Daoy (cell line): ENCODE measurements around the gene EMX2. TPM values are rescaled to one million over a fixed set of nuclear protein-coding genes. Genes with fewer than 3 reads are reported as not detected.
A peak's percentile ranks its signal among the peaks of the same experiment; 100 is the strongest.

Source experiments
- DNase-seq: peaks from one replicate; pipeline ENCODE4 v3.0.0-alpha.2; 2015; ENCODE audit warnings: low read depth
- total RNA-seq: library from RNA; depleted of rRNA; stranded (reverse); fragments of >200 nt; shearing (Covaris generic); gene quantifications from 2 replicates; pipeline ENCODE4 v1.2.3, GENCODE V29; 2014

EMX2 gene
- total RNA-seq, 1 experiment from 2014 or later: 0.57 TPM

DNA sequence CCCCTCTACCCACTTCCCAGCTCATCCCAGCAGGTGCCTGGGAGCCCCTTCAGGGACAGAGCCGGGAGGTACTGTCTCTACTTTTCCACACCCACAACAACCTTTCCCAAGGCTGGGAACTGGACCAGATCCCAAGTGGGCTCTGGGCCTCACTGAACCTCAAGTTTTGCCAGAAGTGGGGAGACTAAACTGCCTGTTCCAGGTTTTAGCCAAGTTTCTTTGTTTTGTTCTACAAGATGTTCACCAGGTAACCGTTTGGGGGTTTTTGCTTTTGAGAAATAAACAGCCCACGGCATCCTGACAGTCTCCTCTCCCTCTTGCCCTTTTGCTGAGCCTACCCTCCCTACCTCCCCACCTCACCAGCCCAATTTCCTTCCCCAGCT lies 10.6 kb upstream of the EMX2 start:
- DNase-seq: no peak

DNA sequence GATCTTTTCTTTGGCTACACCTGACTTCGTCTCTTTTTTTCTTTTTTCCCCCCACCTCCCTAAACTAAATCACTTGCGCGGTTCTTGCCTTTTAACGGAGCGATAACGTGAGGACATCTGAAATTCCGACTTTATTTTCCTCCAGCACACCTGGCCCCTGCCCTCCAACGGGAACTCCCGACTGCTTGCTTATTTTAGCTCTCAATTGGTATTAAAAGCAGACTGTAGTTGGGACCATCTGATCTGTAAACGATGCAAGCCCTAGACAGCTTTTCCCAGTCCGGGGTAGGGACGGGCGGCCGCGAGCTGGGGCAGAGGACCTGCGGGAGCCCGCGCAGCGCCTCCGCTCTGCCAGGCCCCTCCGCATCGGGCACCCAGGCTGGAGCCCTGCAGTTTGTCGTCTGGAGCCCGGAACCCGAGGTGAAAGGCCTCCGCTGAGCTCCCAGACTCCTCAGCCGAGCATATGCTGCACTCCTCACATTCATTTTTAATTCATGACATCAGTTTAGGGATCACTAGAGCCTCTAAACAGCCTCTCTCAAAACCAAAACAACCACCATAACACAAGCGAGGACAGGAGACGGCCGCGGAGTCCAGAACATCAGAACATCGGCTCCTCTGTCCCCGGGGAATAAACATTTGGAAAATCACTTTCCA lies 10.0 kb upstream of the EMX2 start:
- no peak for DNase-seq

DNA sequence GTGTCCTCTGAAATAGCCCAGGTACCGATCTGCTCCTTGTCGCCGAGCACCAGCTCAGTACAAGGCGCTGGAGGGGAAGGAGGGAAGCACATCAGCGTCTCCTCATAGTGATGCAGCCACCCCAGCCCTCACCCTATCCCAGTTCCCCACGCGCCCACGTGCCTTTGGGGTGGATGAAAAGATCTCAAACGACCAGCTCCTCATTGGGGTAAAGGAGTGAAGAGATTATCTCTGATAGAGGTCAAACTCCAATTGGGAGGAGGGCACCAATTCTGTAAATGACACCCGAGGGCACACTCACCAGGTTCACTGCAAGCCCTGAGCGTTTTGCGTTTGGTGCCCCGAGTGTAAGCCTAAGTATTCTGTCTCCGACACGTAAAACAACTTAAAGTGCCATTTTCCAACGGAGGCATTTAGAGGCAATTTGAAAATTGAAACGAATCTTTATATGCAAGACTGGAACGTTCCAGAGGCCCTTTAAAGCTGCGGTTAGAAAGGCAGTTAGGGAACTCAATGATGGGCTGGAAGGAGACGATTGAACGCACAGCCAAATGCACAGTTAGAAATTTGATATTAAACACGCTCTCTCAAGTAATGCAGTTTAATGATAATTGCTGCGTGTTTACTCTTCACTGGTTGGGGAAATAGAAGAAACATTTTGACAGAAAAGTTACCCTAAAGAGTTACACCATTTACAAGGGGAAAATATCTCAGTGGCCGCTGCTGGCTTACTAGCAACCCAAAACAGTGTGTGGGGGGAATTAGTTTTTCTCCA lies 8.9 kb upstream of the EMX2 start:
- DNase-seq: no peak

DNA sequence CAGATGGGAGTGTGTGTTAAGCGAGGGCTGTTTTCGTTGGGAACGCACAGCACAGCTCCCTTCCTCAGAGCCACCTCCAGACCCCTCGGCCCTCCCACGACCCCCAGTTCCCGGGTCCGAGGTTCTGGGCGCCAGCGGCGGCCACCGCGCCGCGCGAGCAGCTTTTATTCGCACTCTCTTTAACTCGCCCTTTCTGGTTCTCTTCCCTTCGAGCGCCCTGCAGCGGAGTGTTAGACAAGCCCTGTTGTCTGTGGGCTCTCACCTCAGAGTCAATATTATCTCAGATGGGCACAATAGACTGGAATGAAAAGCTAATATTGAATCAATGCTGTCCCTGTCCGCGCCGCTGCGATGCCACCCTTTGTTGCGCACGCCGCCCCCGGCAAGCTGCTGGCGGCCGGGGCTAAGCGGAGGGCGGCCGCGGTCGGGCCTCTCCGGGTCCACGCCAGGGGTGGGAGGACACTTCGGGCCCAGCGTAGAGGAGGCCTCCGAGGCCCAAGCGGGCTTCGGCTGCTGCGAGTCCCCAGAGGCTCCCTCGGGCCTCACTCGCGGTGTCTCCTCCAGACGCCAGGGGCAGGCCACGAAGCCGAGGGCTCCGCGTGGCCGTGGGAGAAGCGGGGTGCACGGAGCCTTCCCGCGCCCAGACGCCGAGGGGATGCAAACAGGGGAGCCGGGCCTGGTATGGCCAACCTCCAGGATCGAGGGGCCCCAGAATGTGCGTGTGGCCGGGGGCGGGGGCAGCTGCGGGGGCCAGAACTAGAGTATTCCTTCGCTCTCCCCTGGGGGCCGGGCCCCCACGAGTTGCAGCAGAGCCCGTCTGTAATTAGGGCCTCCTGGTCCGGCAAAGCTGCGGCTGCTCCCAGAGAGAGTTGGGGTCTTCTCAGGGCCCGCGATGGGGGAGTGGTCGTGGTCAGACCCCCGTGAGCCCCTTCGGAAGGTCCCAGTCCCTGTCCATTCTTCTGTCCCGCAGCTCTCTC lies 7.9 kb upstream of the EMX2 start:
- DNase-seq: no peak

DNA sequence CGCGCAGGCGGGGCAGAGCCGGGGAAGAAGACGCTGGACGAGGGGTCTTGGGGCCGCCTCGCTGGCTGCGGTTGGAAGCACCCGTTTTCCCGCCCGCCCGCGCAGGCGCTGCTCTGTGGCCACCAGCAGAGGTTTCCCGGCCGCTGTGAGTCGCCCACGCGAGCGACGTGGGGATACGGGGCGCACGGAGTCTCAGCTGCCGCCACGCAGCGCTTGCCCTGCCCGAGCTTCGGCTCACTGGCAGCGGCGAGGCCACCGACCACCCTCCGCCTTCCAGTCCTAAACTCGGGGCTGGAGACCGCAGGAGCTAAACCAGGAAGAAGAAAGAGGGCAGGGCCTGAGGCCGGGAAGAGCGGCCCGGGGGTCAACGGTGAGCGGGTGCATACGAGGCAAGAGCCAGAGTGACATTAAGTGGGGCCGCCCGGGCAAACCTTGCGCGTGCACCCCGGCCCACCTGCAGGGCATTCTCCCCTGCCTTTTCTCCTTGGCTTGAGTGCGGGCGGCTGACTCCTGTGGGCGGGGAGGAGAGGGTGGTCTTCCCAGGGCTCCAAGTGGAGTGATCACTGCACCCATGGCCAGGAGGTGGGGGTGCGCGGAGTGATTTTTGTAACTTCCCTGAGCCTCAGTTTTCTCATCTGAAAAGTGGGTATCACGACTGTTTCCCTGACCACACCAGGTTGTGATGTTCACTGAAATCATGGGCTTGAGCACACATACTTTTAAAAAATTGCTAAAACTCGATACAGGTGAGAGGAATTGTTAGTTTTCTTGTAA lies 7.1 kb upstream of the EMX2 start:
- peak; percentile 22 for DNase-seq

DNA sequence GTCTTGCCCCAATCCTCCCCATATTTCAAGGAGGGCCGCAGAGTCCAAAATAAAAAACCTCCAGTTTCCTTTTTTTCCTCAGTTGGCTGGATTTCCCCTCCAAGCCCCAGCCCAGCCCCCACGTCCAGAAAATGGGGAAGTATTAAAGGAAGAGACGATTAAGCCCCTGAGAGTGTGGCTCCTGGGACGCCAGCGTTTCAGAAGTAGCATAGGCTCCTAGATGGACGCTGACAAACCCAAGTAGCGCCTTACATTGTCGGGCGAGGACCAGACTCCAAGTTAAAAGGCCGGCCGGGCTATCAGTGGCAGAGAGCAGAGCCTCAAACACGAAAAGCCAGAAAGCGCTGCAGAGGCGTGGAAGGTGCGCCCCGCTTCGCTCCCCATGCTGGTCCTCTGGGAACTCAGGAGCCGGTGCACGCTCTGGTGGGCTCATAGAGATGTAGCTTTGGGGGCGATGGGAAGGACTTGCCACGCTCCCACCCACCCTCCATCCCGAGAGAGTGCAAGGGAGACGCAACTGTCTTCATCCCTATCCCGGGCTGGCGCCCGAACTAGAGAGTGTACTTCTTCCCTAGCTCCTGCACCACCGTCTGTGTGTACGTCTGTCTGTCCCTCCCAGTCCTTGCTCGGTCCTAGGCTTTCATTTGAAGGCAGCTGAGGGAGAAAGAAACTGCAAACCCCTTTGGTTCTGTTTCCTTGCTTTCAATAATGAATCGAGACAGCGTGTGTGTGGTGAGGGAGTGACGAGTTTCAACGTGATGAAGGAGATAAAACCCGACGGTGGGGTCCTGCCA lies 6.3 kb upstream of the EMX2 start:
- no peak for DNase-seq

DNA sequence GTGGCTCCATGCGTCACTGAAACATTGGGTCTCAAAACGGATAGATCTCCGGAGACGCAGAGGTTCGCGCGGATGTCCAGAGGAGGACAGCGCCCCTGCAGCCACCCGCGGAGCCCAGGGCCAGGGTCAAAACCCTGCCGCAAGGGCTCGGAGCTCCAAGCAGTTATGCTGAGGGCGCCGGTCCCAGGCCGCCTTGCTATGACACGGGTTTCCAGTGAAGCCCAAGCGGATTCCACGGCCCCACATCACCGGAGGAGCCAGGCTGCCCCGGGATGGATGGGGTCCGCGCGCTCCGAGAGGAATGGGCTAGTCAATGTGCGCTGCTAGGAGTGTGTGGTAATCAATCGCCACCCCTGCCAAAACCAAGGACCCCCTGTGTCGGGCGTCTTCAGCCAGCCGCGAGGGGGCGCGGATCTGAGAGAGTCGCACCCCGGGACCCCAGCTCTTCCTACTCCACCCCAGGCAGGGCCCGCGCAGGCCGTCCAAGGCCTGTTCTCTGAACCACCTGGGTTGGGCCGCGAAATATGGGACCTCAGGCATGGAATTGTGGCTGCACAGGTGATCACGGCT lies 5.6 kb upstream of the EMX2 start:
- DNase-seq: no peak

DNA sequence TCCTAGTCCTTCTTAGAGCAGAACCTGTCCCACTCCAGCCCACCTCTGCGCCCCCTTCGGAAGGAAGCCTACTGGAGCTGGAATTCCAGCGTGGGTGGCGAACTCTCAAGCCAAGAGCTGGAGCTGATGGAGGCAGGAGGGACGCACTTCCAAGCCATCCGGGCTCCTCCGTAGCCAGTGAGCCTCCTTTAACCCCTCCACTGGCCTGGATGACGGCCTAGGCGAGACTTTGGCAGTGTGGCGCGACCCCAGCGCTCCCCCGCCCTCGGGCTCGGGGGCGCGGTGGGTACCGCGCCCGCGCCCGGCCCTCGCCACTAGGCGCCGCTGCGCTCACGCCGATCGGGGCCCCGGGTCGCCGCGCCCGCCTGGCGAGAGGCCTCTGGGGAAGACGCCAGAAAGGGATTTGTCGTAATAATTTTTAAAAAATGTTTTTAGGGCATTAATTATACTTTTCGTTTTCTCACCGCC lies 5.1 kb upstream of the EMX2 start:
- peak; percentile 49 for DNase-seq

DNA sequence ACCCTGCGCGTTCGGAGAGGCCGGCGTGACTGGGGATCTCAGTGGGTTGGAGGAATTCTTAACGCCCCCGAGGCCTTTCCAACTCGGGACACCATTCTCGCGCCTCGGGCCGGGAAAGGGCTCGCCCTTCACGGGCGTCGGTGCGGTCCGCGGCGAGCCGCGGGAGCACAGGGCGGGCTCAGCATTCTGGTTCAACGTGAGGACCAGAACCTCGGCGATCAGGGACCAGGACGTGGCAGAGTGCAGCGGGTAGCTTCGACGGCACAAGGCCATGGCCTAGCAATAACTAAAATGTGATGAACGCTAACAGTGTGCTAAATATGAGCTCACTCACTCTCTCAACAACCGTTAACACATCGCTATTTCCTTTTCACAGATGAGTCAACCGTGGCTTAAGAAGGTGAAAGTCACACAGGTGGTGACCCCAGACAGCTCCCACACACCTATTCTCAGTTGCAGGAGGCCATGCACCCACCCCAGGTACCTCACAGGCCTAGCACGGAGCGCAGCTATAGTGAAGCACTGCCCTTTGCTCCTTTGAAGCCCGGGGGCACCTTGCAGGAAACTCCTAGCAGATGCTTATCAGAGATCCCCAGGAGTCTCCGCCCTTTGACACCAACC lies 4.5 kb upstream of the EMX2 start:
- peak; percentile 11 for DNase-seq

DNA sequence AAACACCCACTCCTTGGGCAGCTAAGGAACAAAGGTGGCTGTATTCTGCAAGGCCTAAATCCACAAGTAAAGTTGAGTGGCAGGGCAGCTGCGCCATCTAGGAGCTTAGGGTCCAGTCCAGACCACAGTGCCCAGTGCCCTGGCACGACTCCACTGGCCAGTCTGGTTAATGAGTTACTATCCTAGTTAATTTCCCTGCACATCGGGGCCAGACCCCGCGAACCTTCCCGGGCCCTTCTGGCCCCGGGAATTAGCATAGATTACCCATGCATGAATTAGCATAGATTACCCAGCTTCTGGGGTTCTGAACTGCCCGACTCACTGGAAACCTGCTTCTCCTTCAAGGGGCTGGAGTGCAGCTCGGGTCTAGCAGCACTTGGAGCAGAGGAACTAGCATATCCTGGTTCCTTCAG lies 3.2 kb upstream of the EMX2 start:
- no peak for DNase-seq

DNA sequence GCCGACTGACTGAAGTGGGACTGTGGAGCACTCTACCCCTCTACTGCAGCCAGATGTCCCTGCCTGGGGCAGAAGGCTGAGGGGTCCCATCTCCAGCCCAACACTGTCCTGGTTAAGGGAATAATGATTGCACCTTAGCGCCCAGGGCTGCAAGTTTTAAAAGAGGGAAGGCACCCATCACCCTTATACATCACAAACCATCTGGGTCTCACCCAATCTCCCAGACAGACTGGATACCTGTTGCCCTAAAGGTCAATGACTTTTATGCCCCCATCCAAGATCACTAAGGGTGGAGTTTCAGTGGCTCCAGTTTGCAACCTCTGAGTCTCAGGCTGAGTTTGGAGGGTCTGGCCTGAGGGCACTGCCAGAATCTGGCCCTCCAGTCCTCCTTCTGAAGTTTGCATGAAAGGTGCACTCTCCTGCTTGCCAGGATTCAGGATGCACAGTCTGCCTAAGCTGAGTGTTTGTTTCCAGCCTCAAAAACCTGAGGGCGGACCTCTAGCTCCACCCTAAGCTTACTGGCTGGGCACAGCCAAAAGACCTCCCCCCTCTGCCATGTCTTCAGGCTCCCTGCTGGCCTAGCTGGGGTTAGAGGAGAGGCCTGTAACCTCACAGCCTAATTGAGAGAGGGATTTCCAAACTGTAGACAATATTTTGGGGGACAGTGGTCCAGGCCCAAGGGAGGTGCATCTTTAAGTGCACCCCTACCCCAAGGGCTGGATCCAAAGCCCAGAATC lies 2.5 kb upstream of the EMX2 start:
- DNase-seq: no peak

DNA sequence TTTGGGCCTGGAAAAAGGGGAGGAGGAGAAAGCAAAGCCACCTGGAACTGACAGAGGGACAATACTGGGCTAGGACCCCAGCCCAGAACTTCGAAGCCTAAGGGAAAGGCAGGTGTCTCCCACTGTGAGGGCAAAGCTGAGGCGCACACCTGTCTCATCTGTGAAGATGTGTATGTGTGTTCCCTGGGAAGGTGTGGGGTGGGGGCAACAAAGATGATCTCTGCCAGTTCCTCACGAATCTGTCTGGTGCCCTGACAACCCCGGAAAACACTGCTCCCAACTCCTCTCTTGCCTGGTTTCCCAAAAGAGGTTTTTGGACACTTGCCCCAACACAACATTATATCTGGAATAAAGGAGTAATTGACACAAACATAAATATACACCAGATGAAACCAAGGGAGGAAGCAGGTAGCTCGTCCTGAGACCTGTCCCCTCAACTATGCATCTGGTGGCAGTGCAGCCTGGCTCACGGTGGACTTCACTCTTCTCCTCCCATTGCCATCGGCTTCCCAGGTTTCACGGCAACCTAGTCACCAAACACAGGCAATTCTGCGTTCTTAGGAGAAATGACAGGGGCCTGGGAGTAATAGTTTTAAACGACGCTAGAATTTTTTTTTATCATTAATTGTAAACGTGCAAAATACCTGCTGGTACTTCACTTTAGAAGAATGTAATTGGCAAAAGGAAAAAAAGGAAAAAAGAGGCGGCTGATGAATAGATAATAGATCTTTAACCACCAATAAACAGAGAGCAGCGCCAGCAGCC lies 1.7 kb upstream of the EMX2 start:
- DNase-seq: no peak

DNA sequence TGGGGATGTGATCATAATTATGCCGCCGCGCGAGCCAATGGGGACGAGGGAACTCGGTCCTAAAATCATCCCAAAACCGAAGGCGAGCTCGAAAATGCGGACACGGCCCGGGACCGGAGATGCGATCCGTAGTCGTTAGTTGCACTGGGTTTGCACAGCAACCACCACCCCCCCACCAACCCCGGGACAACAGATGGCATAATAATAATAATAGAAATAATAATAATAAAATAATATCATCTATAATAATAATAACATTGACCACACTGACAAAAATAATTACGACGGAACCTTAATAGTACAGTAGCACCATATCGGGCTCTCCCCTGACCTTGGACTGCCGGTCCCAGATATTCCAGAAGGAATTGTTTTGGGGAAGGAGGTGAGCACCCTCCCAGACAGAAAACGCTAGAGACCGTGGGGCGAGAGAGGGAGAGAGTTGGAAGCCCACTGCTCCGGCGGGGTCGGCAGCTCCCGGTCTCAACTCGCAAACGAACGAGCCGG lies 1.1 kb upstream of the EMX2 start:
- DNase-seq: peak; percentile 86

DNA sequence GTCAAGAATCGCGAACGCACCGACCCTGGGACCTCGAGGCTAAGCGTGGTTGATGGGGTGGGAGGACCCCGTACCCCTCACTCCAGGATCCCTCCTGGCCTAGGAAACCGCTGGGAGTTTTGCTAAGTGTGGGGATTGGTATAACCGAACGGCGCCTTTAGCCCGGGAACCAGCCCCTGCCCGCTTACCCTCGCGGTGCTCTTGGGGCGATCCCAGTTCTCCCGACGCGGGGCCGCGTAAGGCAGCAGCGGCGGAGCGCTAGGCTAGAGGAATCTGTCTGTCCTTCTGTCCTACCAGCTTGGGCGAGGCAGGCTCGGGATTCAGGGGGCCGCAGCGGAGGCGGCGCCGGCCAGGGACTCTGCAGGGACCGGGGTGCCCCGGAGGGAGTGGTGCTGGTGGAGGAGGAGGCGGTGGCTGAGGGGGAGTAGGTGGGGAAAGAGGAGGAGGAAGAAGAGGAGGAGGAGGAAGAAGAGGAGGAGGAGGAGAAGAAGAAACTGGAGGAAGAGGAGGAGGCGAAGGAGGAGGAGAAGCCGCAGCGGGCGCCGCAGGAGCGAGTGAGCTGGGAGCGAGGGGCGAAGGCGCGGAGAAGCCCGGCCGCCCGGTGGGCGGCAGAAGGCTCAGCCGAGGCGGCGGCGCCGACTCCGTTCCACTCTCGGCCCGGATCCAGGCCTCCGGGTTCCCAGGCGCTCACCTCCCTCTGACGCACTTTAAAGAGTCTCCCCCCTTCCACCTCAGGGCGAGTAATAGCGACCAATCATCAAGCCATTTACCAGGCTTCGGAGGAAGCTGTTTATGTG lies 439 bp upstream of the EMX2 start:
- DNase-seq: peak; percentile 92

DNA sequence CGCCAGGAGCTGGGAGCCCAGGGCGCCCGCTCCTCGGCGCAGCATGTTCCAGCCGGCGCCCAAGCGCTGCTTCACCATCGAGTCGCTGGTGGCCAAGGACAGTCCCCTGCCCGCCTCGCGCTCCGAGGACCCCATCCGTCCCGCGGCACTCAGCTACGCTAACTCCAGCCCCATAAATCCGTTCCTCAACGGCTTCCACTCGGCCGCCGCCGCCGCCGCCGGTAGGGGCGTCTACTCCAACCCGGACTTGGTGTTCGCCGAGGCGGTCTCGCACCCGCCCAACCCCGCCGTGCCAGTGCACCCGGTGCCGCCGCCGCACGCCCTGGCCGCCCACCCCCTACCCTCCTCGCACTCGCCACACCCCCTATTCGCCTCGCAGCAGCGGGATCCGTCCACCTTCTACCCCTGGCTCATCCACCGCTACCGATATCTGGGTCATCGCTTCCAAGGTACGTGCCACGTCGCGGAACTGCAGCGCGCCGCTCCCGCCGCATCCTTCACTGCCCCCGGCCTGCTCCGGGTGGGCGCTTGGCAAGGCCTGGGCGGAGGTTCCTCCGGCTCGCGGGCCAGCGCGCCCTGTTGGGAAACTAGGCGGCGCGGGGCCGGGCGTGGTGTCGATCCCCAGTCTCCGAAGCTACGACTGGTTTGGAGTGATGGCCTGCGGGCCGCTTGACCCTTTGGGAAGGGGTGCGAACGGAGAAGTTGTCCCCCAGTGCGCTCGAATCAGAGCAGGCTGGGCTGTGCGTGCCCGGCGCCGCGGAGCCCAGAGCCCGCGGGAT lies 868 bp downstream of the EMX2 start:
- peak; percentile 61 for DNase-seq

DNA sequence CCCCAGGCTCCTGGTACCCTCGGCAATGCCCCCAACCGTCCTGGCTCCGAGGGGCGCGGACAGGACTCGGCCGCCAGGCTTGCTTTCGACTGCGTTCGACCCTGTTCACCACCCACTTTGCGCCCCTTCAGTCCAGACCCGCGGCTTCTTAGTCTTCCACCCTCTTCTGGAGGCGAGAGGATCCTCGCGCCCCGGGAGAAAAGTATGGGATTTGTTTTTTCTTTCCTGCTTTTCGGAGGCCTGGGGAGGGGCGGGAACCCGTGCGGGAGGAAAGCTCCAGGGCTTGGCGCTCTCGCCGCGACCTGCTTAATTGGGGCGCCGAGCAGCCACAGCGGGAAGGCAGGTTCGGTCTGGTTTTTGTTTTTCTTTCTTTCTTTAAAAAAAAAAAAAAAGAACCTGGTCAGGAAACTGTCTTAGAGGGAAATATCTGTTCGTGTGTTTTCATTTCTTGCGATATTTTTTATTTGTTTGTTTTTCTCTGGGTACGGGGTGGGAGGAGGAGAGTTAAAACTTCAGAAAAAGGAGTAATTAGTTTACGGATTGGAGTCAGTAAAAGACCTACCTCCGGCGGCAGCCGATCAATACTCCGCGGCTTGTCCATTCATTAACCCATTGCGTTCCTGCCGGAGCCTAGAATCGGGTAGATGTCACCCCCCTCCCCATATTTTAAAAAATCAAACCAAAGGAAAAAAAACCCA lies 1.6 kb downstream of the EMX2 start:
- peak; percentile 28 for DNase-seq
